ENCODE measurements around the gene TRIM25.
"Not testable (repeated sequence)": the region's sequence is repeated elsewhere in the genome, so short reads cannot be mapped to it uniquely, and the experiment has no call there.

TRIM25 gene

GRCh38 chr17:56913867-56914580, at the start of gene TRIM25:
TSS of gene TRIM25 (minus strand) at chr17:56914049. CDS start at chr17:56913988, 61 bp downstream.
- no peaks in the 10 kb centered on the region for H3K9me3 ChIP-seq (ENCODE audit: control insufficient read depth, insufficient read depth, low read length)
- H3K4me1 ChIP-seq (ENCODE audit: control insufficient read depth, insufficient read depth, low read length), result peaks cover 5% of the 10 kb centered on the region
- H3K36me3 ChIP-seq (ENCODE audit: control insufficient read depth, insufficient read depth, low read length), result peaks cover 2% of the 10 kb centered on the region
- H3K4me3 ChIP-seq (ENCODE audit: low read depth, low read length), result peak within 1 kb of the TSS; percentile 87
- peak within 1 kb of the TSS; percentile 79 for H3K9ac ChIP-seq (ENCODE audit: low read depth, low read length)
- peaks cover 26% of the 10 kb centered on the region for H3K27me3 ChIP-seq (ENCODE audit: control insufficient read depth, insufficient read depth, low read length)

- Histone ChIP-seq H3K4me1 (ENCODE audit: control insufficient read depth, insufficient read depth, low read length) (no peaks in the 10 kb centered on the region), H3K36me3 (ENCODE audit: control insufficient read depth, insufficient read depth, low read length) (no peaks in the 10 kb centered on the region), H3K4me3 (ENCODE audit: low read depth, low read length) (peak within 1 kb of the TSS; percentile 85), H3K27me3 (ENCODE audit: control insufficient read depth, insufficient read depth, low read length) (no peaks in the 10 kb centered on the region), H3K9ac (ENCODE audit: low read depth, low read length) (peak within 1 kb of the TSS; percentile 93), H3K9me3 (ENCODE audit: control insufficient read depth, insufficient read depth, low read length) (no peaks in the 10 kb centered on the region)
These were observed 47.0 kb upstream of the TRIM25 start, which contains the start of gene COIL for GRCh38 chr17:56960596-56961538. TSS of gene COIL (minus strand) at chr17:56961050. CDS start at chr17:56961019, 31 bp downstream.

GRCh38 chr17:56956992-56957391, 43.1 kb upstream of the TRIM25 start:
- Histone ChIP-seq H3K27me3 (ENCODE audit: control insufficient read depth, insufficient read depth, low read length) (no peaks in the 10 kb centered on the region), H3K4me1 (ENCODE audit: control insufficient read depth, insufficient read depth, low read length) (no peaks in the 10 kb centered on the region), H3K9me3 (ENCODE audit: control insufficient read depth, insufficient read depth, low read length) (no peaks in the 10 kb centered on the region), H3K36me3 (ENCODE audit: control insufficient read depth, insufficient read depth, low read length) (no peaks in the 10 kb centered on the region), H3K4me3 (ENCODE audit: low read depth, low read length) (no peak overlapping the region), H3K9ac (ENCODE audit: low read depth, low read length) (no peak overlapping the region)

GRCh38 chr17:56949595-56949994, 35.7 kb upstream of the TRIM25 start:
- no peak overlapping the region for H3K9ac ChIP-seq (ENCODE audit: low read depth, low read length)
- no peak overlapping the region for H3K4me3 ChIP-seq (ENCODE audit: low read depth, low read length)
- no peaks in the 10 kb centered on the region for H3K9me3 ChIP-seq (ENCODE audit: control insufficient read depth, insufficient read depth, low read length)
- no peaks in the 10 kb centered on the region for H3K27me3 ChIP-seq (ENCODE audit: control insufficient read depth, insufficient read depth, low read length)
- peaks cover 3% of the 10 kb centered on the region for H3K36me3 ChIP-seq (ENCODE audit: control insufficient read depth, insufficient read depth, low read length)
- H3K4me1 ChIP-seq (ENCODE audit: control insufficient read depth, insufficient read depth, low read length), result no peaks in the 10 kb centered on the region

GRCh38 chr17:56948491-56948890, 34.6 kb upstream of the TRIM25 start:
- no peaks in the 10 kb centered on the region for H3K4me1 ChIP-seq (ENCODE audit: control insufficient read depth, insufficient read depth, low read length)

GRCh38 chr17:56947741-56948140, 33.9 kb upstream of the TRIM25 start:
- H3K9ac ChIP-seq (ENCODE audit: low read depth, low read length), result no peak overlapping the region
- H3K36me3 ChIP-seq (ENCODE audit: control insufficient read depth, insufficient read depth, low read length), result peaks cover 9% of the 10 kb centered on the region
- H3K27me3 ChIP-seq (ENCODE audit: control insufficient read depth, insufficient read depth, low read length), result no peaks in the 10 kb centered on the region
- H3K4me1 ChIP-seq (ENCODE audit: control insufficient read depth, insufficient read depth, low read length), result no peaks in the 10 kb centered on the region
- no peaks in the 10 kb centered on the region for H3K9me3 ChIP-seq (ENCODE audit: control insufficient read depth, insufficient read depth, low read length)
- H3K4me3 ChIP-seq (ENCODE audit: low read depth, low read length), result no peak overlapping the region

More at GRCh38 chr17:56948491-56948890, 34.6 kb upstream of the TRIM25 start:
- no peak overlapping the region for H3K4me3 ChIP-seq (ENCODE audit: low read depth, low read length)
- no peaks in the 10 kb centered on the region for H3K27me3 ChIP-seq (ENCODE audit: control insufficient read depth, insufficient read depth, low read length)
- H3K9me3 ChIP-seq (ENCODE audit: control insufficient read depth, insufficient read depth, low read length), result no peaks in the 10 kb centered on the region
- H3K36me3 ChIP-seq (ENCODE audit: control insufficient read depth, insufficient read depth, low read length), result peaks cover 5% of the 10 kb centered on the region
- no peak overlapping the region for H3K9ac ChIP-seq (ENCODE audit: low read depth, low read length)

GRCh38 chr17:56945938-56946505, 32.2 kb upstream of the TRIM25 start:
- Histone ChIP-seq H3K4me1 (ENCODE audit: control insufficient read depth, insufficient read depth, low read length) (no peaks in the 10 kb centered on the region), H3K27me3 (ENCODE audit: control insufficient read depth, insufficient read depth, low read length) (no peaks in the 10 kb centered on the region), H3K9me3 (ENCODE audit: control insufficient read depth, insufficient read depth, low read length) (no peaks in the 10 kb centered on the region), H3K9ac (ENCODE audit: low read depth, low read length) (no peak overlapping the region), H3K4me3 (ENCODE audit: low read depth, low read length) (no peak overlapping the region), H3K36me3 (ENCODE audit: control insufficient read depth, insufficient read depth, low read length) (peaks cover 9% of the 10 kb centered on the region)

- no peak overlapping the region for H3K4me3 ChIP-seq (ENCODE audit: low read depth, low read length)
- H3K9me3 ChIP-seq (ENCODE audit: control insufficient read depth, insufficient read depth, low read length), result no peaks in the 10 kb centered on the region
- no peaks in the 10 kb centered on the region for H3K4me1 ChIP-seq (ENCODE audit: control insufficient read depth, insufficient read depth, low read length)
- no peaks in the 10 kb centered on the region for H3K27me3 ChIP-seq (ENCODE audit: control insufficient read depth, insufficient read depth, low read length)
- no peak overlapping the region for H3K9ac ChIP-seq (ENCODE audit: low read depth, low read length)
- peaks cover 6% of the 10 kb centered on the region for H3K36me3 ChIP-seq (ENCODE audit: control insufficient read depth, insufficient read depth, low read length)
These were observed 29.8 kb upstream of the TRIM25 start for GRCh38 chr17:56943505-56944125.

- Histone ChIP-seq H3K4me1 (ENCODE audit: control insufficient read depth, insufficient read depth, low read length) (no peaks in the 10 kb centered on the region), H3K9ac (ENCODE audit: low read depth, low read length) (no peak overlapping the region), H3K36me3 (ENCODE audit: control insufficient read depth, insufficient read depth, low read length) (peaks cover 11% of the 10 kb centered on the region), H3K9me3 (ENCODE audit: control insufficient read depth, insufficient read depth, low read length) (no peaks in the 10 kb centered on the region), H3K27me3 (ENCODE audit: control insufficient read depth, insufficient read depth, low read length) (no peaks in the 10 kb centered on the region), H3K4me3 (ENCODE audit: low read depth, low read length) (no peak overlapping the region)
These were observed 26.1 kb upstream of the TRIM25 start for GRCh38 chr17:56939869-56940484.

- not testable (repeated sequence) for H3K9ac ChIP-seq (ENCODE audit: low read depth, low read length); H3K27me3 ChIP-seq (ENCODE audit: control insufficient read depth, insufficient read depth, low read length); H3K36me3 ChIP-seq (ENCODE audit: control insufficient read depth, insufficient read depth, low read length); H3K4me1 ChIP-seq (ENCODE audit: control insufficient read depth, insufficient read depth, low read length); H3K9me3 ChIP-seq (ENCODE audit: control insufficient read depth, insufficient read depth, low read length); H3K4me3 ChIP-seq (ENCODE audit: low read depth, low read length)
These were observed 24.4 kb upstream of the TRIM25 start for GRCh38 chr17:56938206-56938605.

- no peak overlapping the region for H3K9ac ChIP-seq (ENCODE audit: low read depth, low read length)
- no peaks in the 10 kb centered on the region for H3K9me3 ChIP-seq (ENCODE audit: control insufficient read depth, insufficient read depth, low read length)
- H3K4me3 ChIP-seq (ENCODE audit: low read depth, low read length), result no peak overlapping the region
- H3K36me3 ChIP-seq (ENCODE audit: control insufficient read depth, insufficient read depth, low read length), result peaks cover 5% of the 10 kb centered on the region
- H3K4me1 ChIP-seq (ENCODE audit: control insufficient read depth, insufficient read depth, low read length), result no peaks in the 10 kb centered on the region
- H3K27me3 ChIP-seq (ENCODE audit: control insufficient read depth, insufficient read depth, low read length), result no peaks in the 10 kb centered on the region
These were observed 23.8 kb upstream of the TRIM25 start for GRCh38 chr17:56937687-56938086.

Measured in iPS-15b (cell line).